DND-41 (cell line): ENCODE data around the gene SSR2.

Source experiments
- ATAC-seq: fragments of 200-7000 bp; cut with Tn5 transposase; 3 replicates; pipeline ENCODE4 v1.9.1; 2021; ENCODE audit warnings: low read depth; ENCODE audit not compliant: insufficient read depth
- DNase-seq: peaks from one replicate; pipeline ENCODE4 v3.0.0-alpha.2; 2020
- H2AFZ ChIP-seq: 2 replicates; pipeline ENCODE4 v1.6.0; 2012; ENCODE audit warnings: low read depth, low read length
- H3K27ac ChIP-seq: 2 replicates; pipeline ENCODE4 v1.5.1; 2012; ENCODE audit warnings: low read length, inconsistent platforms
- H3K27me3 ChIP-seq: fragments of 200-600 bp; sonication (generic); 2 replicates; pipeline ENCODE4 v1.6.0; 2012; ENCODE audit warnings: low read length, mild to moderate bottlenecking, inconsistent platforms; ENCODE audit not compliant: insufficient read depth, poor library complexity
- H3K36me3 ChIP-seq: 2 replicates; pipeline ENCODE4 v1.5.1; 2012; ENCODE audit warnings: low read length, inconsistent platforms; ENCODE audit not compliant: insufficient read depth
- H3K4me1 ChIP-seq: 2 replicates; pipeline ENCODE4 v1.5.1; 2012; ENCODE audit warnings: mild to moderate bottlenecking, low read length; ENCODE audit not compliant: insufficient read depth
- H3K4me2 ChIP-seq: 2 replicates; pipeline ENCODE4 v1.6.0; 2012; ENCODE audit warnings: mild to moderate bottlenecking, moderate library complexity, low read length, inconsistent platforms; ENCODE audit not compliant: insufficient read depth
- H3K4me3 ChIP-seq, 2 experiments: fragments of 200-600 bp in 1 of 2; shearing (Covaris generic) in 1 of 2; 2 replicates each; pipeline ENCODE4 v1.5.1; 2012 to 2016; ENCODE audit warnings: inconsistent platforms in 2 of 2, low read length in 2 of 2, mild to moderate bottlenecking in 2 of 2, low read depth in 1 of 2, moderate library complexity in 1 of 2
- H3K79me2 ChIP-seq: 2 replicates; pipeline ENCODE4 v1.6.0; 2012; ENCODE audit warnings: low read length, inconsistent platforms; ENCODE audit not compliant: insufficient read depth
- H3K9ac ChIP-seq: 2 replicates; pipeline ENCODE4 v1.6.0; 2012; ENCODE audit warnings: low read depth, mild to moderate bottlenecking, inconsistent platforms, low read length, moderate library complexity
- H3K9me3 ChIP-seq: 2 replicates; pipeline ENCODE4 v1.5.1; 2012; ENCODE audit warnings: low read length, moderate library complexity, mild to moderate bottlenecking, inconsistent platforms; ENCODE audit not compliant: insufficient read depth, severe bottlenecking
- H4K20me1 ChIP-seq: 2 replicates; pipeline ENCODE4 v1.6.0; 2012; ENCODE audit warnings: low read length; ENCODE audit not compliant: insufficient read depth
- CTCF ChIP-seq: IDR thresholded peaks from 2 replicates; pipeline ENCODE4 v1.5.1; 2012; ENCODE audit warnings: borderline replicate concordance, low read length, moderate library complexity, mild to moderate bottlenecking; ENCODE audit not compliant: poor library complexity, severe bottlenecking; ENCODE audit errors: extremely low read depth
- EZH2 ChIP-seq: IDR thresholded peaks from 3 replicates; pipeline ENCODE4 v1.6.1; 2012; ENCODE audit warnings: borderline replicate concordance, low read depth, mild to moderate bottlenecking, moderate library complexity, low read length, inconsistent platforms; ENCODE audit not compliant: severe bottlenecking

The SSR2 gene

DNA sequence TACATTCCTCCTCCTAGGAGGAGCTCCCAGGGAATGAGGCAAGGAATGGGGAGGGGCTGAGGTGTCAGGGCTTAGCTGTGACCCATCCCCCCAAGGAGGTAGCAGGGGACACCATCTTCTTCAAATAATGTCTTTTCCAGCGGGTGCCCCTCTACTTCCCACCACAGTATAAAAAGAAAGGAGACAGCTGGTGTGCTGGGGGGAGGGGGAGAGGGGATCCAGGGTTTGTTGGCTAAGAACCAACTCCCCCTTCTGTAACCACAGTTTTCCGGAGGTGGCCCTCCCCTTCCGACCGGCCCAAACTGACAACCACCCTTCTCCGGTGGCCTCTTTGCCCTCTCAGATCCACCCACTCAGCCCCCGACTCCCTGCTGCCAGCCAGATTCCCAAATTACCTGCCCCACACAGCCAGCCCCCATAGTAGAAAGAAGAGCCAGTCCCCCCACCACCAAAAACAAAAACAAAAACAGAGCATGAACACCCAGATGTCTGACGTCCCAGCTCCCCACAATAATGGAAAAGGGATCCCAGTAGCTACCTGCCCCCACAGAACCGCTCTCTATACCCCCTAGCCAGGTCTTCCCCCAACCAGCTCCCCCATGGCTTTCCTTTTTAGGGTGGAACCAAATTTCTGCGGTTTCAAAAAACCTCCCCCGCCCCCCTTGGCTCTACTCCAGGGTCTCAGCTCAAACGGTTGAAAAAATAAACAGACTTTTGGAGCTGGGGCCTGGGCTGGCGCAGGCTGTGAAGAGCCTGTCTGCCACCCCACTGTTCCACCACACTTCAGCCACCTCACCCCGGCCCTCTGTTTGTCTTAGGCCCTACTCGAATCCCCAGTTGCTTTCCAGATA, 44.5 kb downstream of the SSR2 start:
- Histone ChIP-seq H4K20me1 (peaks cover 50% of the 10 kb centered on the region), H3K4me3 (peak overlapping the region; percentile 52 to 73; a peak in 3 of 4 replicates), H3K4me2 (peak overlapping the region; percentile 80), H3K36me3 (peaks cover 32% of the 10 kb centered on the region), H3K4me1 (peaks cover 62% of the 10 kb centered on the region), H3K9ac (peak overlapping the region; percentile 90), H3K27me3 (no peaks in the 10 kb centered on the region), H3K9me3 (no peaks in the 10 kb centered on the region), H3K79me2 (peaks cover 73% of the 10 kb centered on the region), H2AFZ (no peak overlapping the region), H3K27ac (peak overlapping the region; percentile 97)
- ATAC-seq = peak; percentile 63
- no peak for TF ChIP-seq CTCF
- TF ChIP-seq EZH2 = no peak
- DNase-seq = peak; percentile 95

DNA sequence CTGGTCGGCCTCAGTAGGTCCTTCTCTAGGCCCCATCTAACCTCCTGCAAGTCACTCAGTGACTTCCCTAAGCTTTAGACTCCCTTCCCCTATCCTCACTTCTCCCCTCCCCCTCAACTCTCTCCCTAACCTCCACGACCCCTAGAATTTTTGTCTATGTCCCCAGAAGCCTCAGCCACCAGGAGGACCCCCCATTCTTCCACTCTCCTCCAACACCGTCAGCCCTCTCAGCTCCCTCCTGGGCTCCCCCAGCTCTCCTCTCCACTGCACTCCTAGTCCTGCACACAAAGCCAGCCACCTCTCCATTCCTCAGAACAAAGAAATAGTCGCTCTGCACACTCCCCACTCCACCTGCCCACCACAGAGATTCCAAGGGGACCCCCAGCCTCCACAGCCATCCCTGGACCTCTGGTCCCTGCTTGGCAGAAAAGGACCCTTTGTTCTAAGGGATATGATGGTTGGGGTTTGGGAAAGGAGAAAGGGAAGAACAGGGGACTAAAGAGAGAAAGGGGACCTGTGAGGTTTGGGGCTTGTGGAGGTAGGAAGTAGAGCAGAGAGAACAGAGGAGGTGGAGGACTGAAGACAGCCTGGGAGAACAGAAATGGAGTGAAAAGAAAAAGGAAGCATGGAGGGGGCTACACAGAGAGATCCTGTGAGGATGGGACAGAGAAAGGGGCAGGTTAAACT, 45.2 kb downstream of the SSR2 start:
- no peak for TF ChIP-seq EZH2
- no peak for TF ChIP-seq CTCF
- Histone ChIP-seq H3K27ac (peak overlapping the region; percentile 97), H3K9ac (peak overlapping the region; percentile 90), H3K27me3 (no peaks in the 10 kb centered on the region), H3K4me2 (peak overlapping the region; percentile 80), H4K20me1 (peaks cover 57% of the 10 kb centered on the region), H3K79me2 (peaks cover 80% of the 10 kb centered on the region), H2AFZ (no peak overlapping the region), H3K36me3 (peaks cover 39% of the 10 kb centered on the region), H3K9me3 (no peaks in the 10 kb centered on the region), H3K4me3 (peak overlapping the region; percentile 8 to 73; a peak in 3 of 4 replicates), H3K4me1 (peaks cover 63% of the 10 kb centered on the region)
- DNase-seq = no peak
- ATAC-seq = no peak

DNA sequence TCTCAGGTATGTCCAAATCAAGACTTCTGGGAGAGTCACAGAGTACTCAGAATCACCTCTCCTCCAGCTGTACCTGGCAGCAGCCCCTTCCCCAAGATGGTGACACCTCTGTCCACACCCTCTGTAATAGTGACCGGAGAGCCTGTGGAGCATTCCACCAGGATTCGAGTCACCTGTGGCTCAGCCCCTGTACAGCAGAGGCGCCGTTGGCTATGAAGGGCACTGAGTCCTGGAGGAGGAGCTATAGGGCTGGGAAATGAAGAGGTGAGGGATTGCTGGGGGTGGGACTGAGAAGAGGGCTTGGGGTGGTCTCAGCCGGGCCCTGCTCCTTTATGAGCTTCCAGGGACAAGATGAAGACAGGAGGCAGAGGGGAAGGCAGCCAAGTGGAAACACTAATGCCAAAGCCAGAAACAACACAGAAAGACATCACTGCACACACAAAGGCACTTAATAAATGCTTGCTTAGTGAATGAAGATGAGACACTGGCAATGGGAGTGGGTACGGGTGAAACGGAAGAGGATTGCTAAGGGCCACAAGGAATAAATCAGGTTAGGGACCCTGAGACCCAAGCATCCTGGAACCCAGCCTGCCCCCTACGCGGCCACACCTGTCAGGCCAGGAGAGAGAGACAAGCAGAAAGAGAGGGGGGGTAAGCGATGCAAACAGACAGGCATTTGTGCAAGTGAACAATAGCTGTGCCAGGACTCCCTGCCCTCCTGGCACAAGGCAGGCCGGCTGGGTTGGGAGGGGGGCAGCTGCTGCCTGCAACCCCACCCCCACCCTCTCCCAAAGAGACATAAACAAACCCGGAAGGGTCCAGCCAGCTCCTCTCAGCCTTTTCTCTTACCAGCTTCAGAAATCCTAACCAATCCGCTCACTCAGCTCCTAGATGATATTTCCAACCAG, 46.3 kb downstream of the SSR2 start:
- no peak for DNase-seq
- H3K36me3 ChIP-seq = peaks cover 49% of the 10 kb centered on the region
- H3K4me2 ChIP-seq = peak overlapping the region; percentile 80
- ATAC-seq = no peak
- peak overlapping the region; percentile 97 for H3K27ac ChIP-seq
- peak overlapping the region in 1 of 2 experiments; percentile 73; a peak in 2 of 4 replicates for H3K4me3 ChIP-seq
- TF ChIP-seq CTCF (no peak), EZH2 (no peak)
- no peaks in the 10 kb centered on the region for H3K27me3 ChIP-seq
- peaks cover 90% of the 10 kb centered on the region for H3K79me2 ChIP-seq
- peak overlapping the region; percentile 90; the same call in 1 of the 2 replicates for H3K9ac ChIP-seq
- H3K9me3 ChIP-seq = no peaks in the 10 kb centered on the region
- H4K20me1 ChIP-seq = peaks cover 67% of the 10 kb centered on the region
- peaks cover 62% of the 10 kb centered on the region for H3K4me1 ChIP-seq
- H2AFZ ChIP-seq = no peak overlapping the region
